ENCODE measurements around the gene GOLGA8H. TPM values are rescaled to one million over a fixed set of nuclear protein-coding genes. Genes with fewer than 3 reads are reported as not detected.

GOLGA8H gene, protein sequence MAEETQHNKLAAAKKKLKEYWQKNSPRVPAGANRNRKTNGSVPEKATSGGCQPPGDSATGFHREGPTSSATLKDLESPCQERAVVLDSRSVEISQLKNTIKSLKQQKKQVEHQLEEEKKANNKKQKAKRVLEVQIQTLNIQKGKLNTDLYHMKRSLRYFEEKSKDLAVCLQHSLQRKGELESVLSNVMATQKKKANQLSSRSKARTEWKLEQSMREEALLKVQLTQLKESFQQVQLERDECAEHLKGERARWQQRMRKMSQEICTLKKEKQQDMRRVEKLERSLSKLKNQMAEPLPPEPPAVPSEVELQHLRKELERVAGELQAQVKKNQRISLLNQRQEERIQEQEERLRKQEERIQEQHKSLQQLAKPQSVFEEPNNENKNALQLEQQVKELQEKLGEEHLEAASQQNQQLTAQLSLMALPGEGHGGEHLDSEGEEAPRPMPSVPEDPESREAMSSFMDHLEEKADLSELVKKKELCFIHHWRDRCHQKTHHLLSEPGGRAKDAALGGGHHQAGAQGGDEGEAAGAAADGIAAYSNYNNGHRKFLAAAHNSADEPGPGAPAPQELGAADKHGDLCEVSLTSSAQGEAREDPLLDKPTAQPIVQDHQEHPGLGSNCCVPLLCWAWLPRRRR
- total RNA-seq, result 0.30 and 0.39 TPM in 2 replicates

DNA sequence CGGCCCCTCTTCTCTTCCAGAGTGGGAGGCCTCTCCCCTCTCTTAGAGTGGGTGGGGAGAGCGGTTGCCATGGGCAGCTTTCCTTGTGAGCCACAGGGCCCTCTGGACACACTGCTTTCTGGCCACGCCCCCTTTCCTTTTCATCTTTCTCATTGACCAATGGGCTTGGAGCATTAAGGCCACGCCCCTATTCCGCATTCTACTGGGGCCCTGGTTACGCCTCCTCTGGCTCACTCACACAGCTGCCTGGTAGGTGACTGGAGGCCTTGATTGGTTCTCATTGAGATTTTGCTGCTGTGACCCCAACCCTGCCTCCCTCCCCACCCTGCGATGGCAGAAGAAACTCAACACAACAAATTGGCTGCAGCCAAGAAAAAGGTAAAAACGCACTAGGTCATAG lies at the start of gene GOLGA8H:
TSS of gene GOLGA8H (plus strand) at position 233 of the 400 bp plus-strand sequence. CDS start at position 331, 98 bp downstream.

DNA sequence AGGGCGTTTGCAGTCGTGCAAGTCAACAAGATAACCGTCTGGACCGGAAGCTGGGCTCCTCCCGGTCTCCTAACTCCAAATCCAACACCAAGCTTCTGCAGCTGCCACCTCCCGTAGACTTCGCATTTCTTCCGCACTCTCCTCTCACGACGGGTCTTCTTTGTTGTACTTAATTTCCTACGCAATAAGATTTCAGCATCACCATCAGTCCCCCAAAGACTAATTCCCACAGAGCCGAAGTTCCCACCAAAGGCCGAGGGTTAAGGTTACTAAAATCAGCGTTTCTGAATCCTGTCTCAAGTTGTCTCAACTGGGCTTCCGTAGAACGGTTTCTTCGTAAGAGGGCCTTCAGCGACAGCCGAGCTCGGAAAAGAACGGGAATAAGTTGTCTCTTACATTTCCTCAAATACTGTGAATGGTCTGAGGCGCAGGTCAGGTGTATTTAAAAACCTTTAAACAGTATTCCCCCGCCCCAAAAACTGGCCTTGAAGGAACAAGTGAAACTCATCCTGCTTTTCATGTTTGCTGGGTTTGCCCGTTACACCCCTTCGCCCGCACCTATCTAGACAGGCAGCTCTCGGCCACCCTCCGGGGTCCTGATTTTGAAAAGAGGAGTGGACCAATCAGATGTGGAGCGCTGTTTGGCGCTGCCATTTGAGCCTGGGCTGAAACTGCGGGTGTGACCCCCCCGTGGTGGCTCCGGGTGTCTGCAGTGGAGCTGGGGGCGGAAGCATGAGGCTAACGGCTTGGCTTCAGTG lies 21.8 kb downstream of the GOLGA8H start, which contains the start of gene ARHGAP11B:
TSS of gene ARHGAP11B (plus strand) at position 693 of the 758 bp plus-strand sequence.

Other genes starting within 250 kb of the GOLGA8H start
- 1.2 and 1.5 TPM in 2 replicates for gene CHRFAM7A, start 210.5 kb upstream of the GOLGA8H start, total RNA-seq
- 2.9 and 3.3 TPM in 2 replicates for gene GOLGA8R, start 189.8 kb upstream of the GOLGA8H start, total RNA-seq
- 1.1 and 1.9 TPM in 2 replicates for gene GOLGA8Q, start 52.0 kb upstream of the GOLGA8H start, total RNA-seq

Measured in smooth muscle cell of the pulmonary artery (primary cell).